Testis (tissue), 3 donors: ENCODE results near the gene TDRD3. TPM values are rescaled to one million over a fixed set of nuclear protein-coding genes. Genes with fewer than 3 reads are reported as not detected.

Experiments used
- DNase-seq: peaks from one replicate; pipeline ENCODE4 v3.0.0-alpha.2; 2019
- H3K27ac ChIP-seq, 2 donors: fragments of 200-600 bp; sonication (generic); one replicate each; pipeline ENCODE4 v1.5.1; 2019
- H3K27me3 ChIP-seq: fragments of 200-600 bp; sonication (generic); one replicate; pipeline ENCODE4 v1.5.1; 2019
- H3K36me3 ChIP-seq: fragments of 200-600 bp; sonication (generic); one replicate; pipeline ENCODE4 v1.5.1; 2017; ENCODE audit warnings: low read depth; ENCODE audit errors: missing control alignments
- H3K4me1 ChIP-seq: fragments of 200-600 bp; sonication (generic); one replicate; pipeline ENCODE4 v1.5.1; 2019
- H3K4me3 ChIP-seq, 2 donors: fragments of 200-600 bp; sonication (generic); one replicate each; pipeline ENCODE4 v1.5.1; 2017 to 2019
- H3K9me3 ChIP-seq: fragments of 200-600 bp; sonication (generic); one replicate; pipeline ENCODE4 v1.5.1; 2017
- CTCF ChIP-seq, 3 experiments: fragments of 450-650 bp in 2 of 3; fragments of 200-600 bp in 1 of 3; sonication (generic) in 1 of 3; IDR thresholded peaks; one replicate each; pipeline ENCODE4 v1.5.1; 2016 to 2019; ENCODE audit warnings: antibody characterized with exemption in 3 of 3, mild to moderate bottlenecking in 2 of 3, moderate library complexity in 1 of 3
- POLR2A ChIP-seq: fragments of 450-650 bp; IDR thresholded peaks from one replicate; pipeline ENCODE4 v1.6.1; 2017; ENCODE audit warnings: antibody characterized with exemption, mild to moderate bottlenecking, moderate library complexity
- WGBS, 2 donors: methylation state at CpG; one replicate each; pipeline ENCODE4 v1.1.5; 2018; 5-methylcytosine and 5-hydroxymethylcytosine counted together
- intact Hi-C: fragments of 100-400 bp; cut with DNase I; formaldehyde crosslinking; loops from one replicate; pipeline ENCODE4 v1.15.1; 2023; ENCODE audit warnings: low total_unique reads
- polyA plus RNA-seq: library from polyadenylated mRNA; stranded (reverse); fragments of 350-450 nt; fragmentation: Illumina TruSeq; extraction: RNeasy Lipid Tissue Mini Kit (QIAGEN cat#74804); gene quantifications from one replicate; pipeline ENCODE4 v1.2.3, GENCODE V29; 2014; ENCODE audit warnings: low read depth, low replicate concordance; ENCODE audit not compliant: insufficient read depth
- total RNA-seq, 2 donors: library from RNA; depleted of rRNA; stranded (reverse); fragments of >200 nt; gene quantifications; one replicate each; pipeline ENCODE4 v1.2.3, GENCODE V29; 2016

TDRD3 gene
- total and polyA plus RNA-seq, 3 donors from 2014 or later: 21.8 to 30.4 (median 28.8) TPM

GRCh38 chr13:60411983-60412382, 15.0 kb downstream of the TDRD3 start:
- H3K36me3 ChIP-seq: no peaks in the 10 kb centered on the region
- intact Hi-C loops: no loop called here
- no peak for DNase-seq
- H3K4me3 ChIP-seq: no peak overlapping the region
- H3K27me3 ChIP-seq: no peaks in the 10 kb centered on the region
- H3K4me1 ChIP-seq: no peaks in the 10 kb centered on the region
- TF ChIP-seq CTCF (IDR thresholded peaks at IDR 0.05) (no peak), POLR2A (no peak)
- H3K9me3 ChIP-seq: no peaks in the 10 kb centered on the region
- no peak overlapping the region for H3K27ac ChIP-seq
- 82 to 88% methylated on average over 2 of the region's 2 CpGs for WGBS, 2 donors

GRCh38 chr13:60412909-60413616, 16.0 kb downstream of the TDRD3 start:
- no peak for DNase-seq
- H3K4me3 ChIP-seq: no peak overlapping the region
- no peaks in the 10 kb centered on the region for H3K9me3 ChIP-seq
- H3K27me3 ChIP-seq: no peaks in the 10 kb centered on the region
- H3K4me1 ChIP-seq: no peaks in the 10 kb centered on the region
- TF ChIP-seq CTCF (IDR thresholded peaks at IDR 0.05) (no peak), POLR2A (no peak)
- intact Hi-C loops: no loop called here
- 94 to 95% methylated on average over 3 of the region's 3 CpGs for WGBS, 2 donors
- no peak overlapping the region for H3K27ac ChIP-seq
- no peaks in the 10 kb centered on the region for H3K36me3 ChIP-seq

GRCh38 chr13:60414177-60414576, 17.2 kb downstream of the TDRD3 start:
- TF ChIP-seq POLR2A (no peak), CTCF (IDR thresholded peaks at IDR 0.05) (no peak)
- Histone ChIP-seq H3K4me3 (no peak overlapping the region), H3K36me3 (no peaks in the 10 kb centered on the region), H3K27me3 (no peaks in the 10 kb centered on the region), H3K4me1 (no peaks in the 10 kb centered on the region), H3K9me3 (no peaks in the 10 kb centered on the region), H3K27ac (no peak overlapping the region)
- intact Hi-C loops: no loop called here
- no peak for DNase-seq

- DNase-seq: no peak
- Histone ChIP-seq H3K27ac (no peak overlapping the region), H3K4me3 (no peak overlapping the region), H3K9me3 (no peaks in the 10 kb centered on the region), H3K27me3 (no peaks in the 10 kb centered on the region), H3K4me1 (no peaks in the 10 kb centered on the region), H3K36me3 (no peaks in the 10 kb centered on the region)
- WGBS, 2 donors: 96 to 100% methylated on average over 2 of the region's 2 CpGs
- intact Hi-C loops: no loop called here
- TF ChIP-seq POLR2A: no peak
- no peak for TF ChIP-seq CTCF (IDR thresholded peaks at IDR 0.05)
Observed at GRCh38 chr13:60417734-60418133, 20.7 kb downstream of the TDRD3 start.

GRCh38 chr13:60418954-60419353, 21.9 kb downstream of the TDRD3 start:
- Histone ChIP-seq H3K27me3 (no peaks in the 10 kb centered on the region), H3K27ac (no peak overlapping the region), H3K9me3 (no peaks in the 10 kb centered on the region), H3K4me3 (no peak overlapping the region), H3K36me3 (no peaks in the 10 kb centered on the region), H3K4me1 (no peaks in the 10 kb centered on the region)
- 68 to 86% methylated on average over 2 of the region's 2 CpGs for whole genome bisulfite sequencing, 2 donors
- TF ChIP-seq POLR2A (no peak), CTCF (IDR thresholded peaks at IDR 0.05) (no peak)
- DNase-seq: no peak
- intact Hi-C loops: no loop called here
